ENCODE data around the gene SHOC1.

SHOC1 gene

GRCh38 chr9:111794835-111795556 lies at the start of gene SHOC1:
TSS of gene SHOC1 (minus strand) at chr9:111794937. CDS start at chr9:111791418, 3,519 bp downstream.
- TF ChIP-seq, protein P1, sequence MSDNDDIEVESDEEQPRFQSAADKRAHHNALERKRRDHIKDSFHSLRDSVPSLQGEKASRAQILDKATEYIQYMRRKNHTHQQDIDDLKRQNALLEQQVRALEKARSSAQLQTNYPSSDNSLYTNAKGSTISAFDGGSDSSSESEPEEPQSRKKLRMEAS (IDR thresholded peaks at IDR 0.05; ENCODE audit: low read depth, low read length) = no peak
- TF ChIP-seq MYC (IDR thresholded peaks at IDR 0.05; ENCODE audit: low read depth, low read length) = no peak
- no peak for TF ChIP-seq CTCF (IDR thresholded peaks at IDR 0.05; ENCODE audit: low read depth, low read length)
- TF ChIP-seq POLR2A (IDR thresholded peaks at IDR 0.05; ENCODE audit: extremely low read depth, insufficient read length) = no peak
- H3K4me3 ChIP-seq (ENCODE audit: low read depth, low read length) = no peak within 1 kb of the TSS
- no peak for DNase-seq (ENCODE audit: low read depth)

GRCh38 chr9:111843971-111844370 lies 49.2 kb upstream of the SHOC1 start:
- no peak overlapping the region for H3K4me3 ChIP-seq (ENCODE audit: low read depth, low read length)
- no peak for TF ChIP-seq POLR2A (IDR thresholded peaks at IDR 0.05; ENCODE audit: extremely low read depth, insufficient read length)
- no peak for TF ChIP-seq MYC (IDR thresholded peaks at IDR 0.05; ENCODE audit: low read depth, low read length)
- TF ChIP-seq, protein P1 (IDR thresholded peaks at IDR 0.05; ENCODE audit: low read depth, low read length) = no peak
- TF ChIP-seq CTCF (IDR thresholded peaks at IDR 0.05; ENCODE audit: low read depth, low read length) = no peak
- no peak for DNase-seq (ENCODE audit: low read depth)

- DNase-seq (ENCODE audit: low read depth) = peak; percentile 73
- no peak for TF ChIP-seq MYC (IDR thresholded peaks at IDR 0.05; ENCODE audit: low read depth, low read length)
- TF ChIP-seq, protein P1 (IDR thresholded peaks at IDR 0.05; ENCODE audit: low read depth, low read length) = no peak
- TF ChIP-seq CTCF (IDR thresholded peaks at IDR 0.05; ENCODE audit: low read depth, low read length) = no peak
- TF ChIP-seq POLR2A (IDR thresholded peaks at IDR 0.05; ENCODE audit: extremely low read depth, insufficient read length) = no peak
- no peak overlapping the region for H3K4me3 ChIP-seq (ENCODE audit: low read depth, low read length)
These were observed 47.6 kb upstream of the SHOC1 start for GRCh38 chr9:111842313-111842712.

- no peak overlapping the region for H3K4me3 ChIP-seq (ENCODE audit: low read depth, low read length)
- TF ChIP-seq CTCF (IDR thresholded peaks at IDR 0.05; ENCODE audit: low read depth, low read length) (no peak), POLR2A (IDR thresholded peaks at IDR 0.05; ENCODE audit: extremely low read depth, insufficient read length) (no peak), MYC (IDR thresholded peaks at IDR 0.05; ENCODE audit: low read depth, low read length) (no peak)
- TF ChIP-seq, protein P1 (IDR thresholded peaks at IDR 0.05; ENCODE audit: low read depth, low read length) = no peak
- no peak for DNase-seq (ENCODE audit: low read depth)
These were observed 45.7 kb upstream of the SHOC1 start for GRCh38 chr9:111840442-111840841.

- TF ChIP-seq POLR2A (IDR thresholded peaks at IDR 0.05; ENCODE audit: extremely low read depth, insufficient read length) (no peak), MYC (IDR thresholded peaks at IDR 0.05; ENCODE audit: low read depth, low read length) (no peak), CTCF (IDR thresholded peaks at IDR 0.05; ENCODE audit: low read depth, low read length) (no peak)
- TF ChIP-seq, protein P1 (IDR thresholded peaks at IDR 0.05; ENCODE audit: low read depth, low read length) = no peak
- H3K4me3 ChIP-seq (ENCODE audit: low read depth, low read length) = no peak overlapping the region
- DNase-seq (ENCODE audit: low read depth) = no peak
These were observed 45.2 kb upstream of the SHOC1 start for GRCh38 chr9:111839987-111840386.

Data from NB4 (cell line).